ENCODE data around the gene SRRM1. TPM values are rescaled to one million over a fixed set of nuclear protein-coding genes. Genes with fewer than 3 reads are reported as not detected.

Gene SRRM1
- polyA plus RNA-seq, 1 donor (not counting 4 experiments of a cell fraction or from before 2014, with no cell fraction given): 56.1 TPM

GRCh38 chr1:24596401-24596880, 46.7 kb upstream of the SRRM1 start:
- no peaks in the 10 kb centered on the region for H3K36me3 ChIP-seq (ENCODE audit: control insufficient read depth in 2 of 2, extremely low read depth in 1 of 2, insufficient read depth in 2 of 2, low read length in 2 of 2)
- H3K4me3 ChIP-seq (ENCODE audit: control insufficient read depth in 2 of 3, extremely low read depth in 1 of 3, insufficient read depth in 2 of 3, low read depth in 1 of 3, low read length in 3 of 3): no peak overlapping the region
- H2AFZ ChIP-seq (ENCODE audit: control insufficient read depth, low read length): no peak overlapping the region
- peaks cover 12% of the 10 kb centered on the region for H3K4me1 ChIP-seq (ENCODE audit: control insufficient read depth, extremely low read depth, insufficient read depth, low read length)
- FAIRE-seq (no peak), DNase-seq (ENCODE audit: low read depth, low spot score) (no peak)
- H3K27ac ChIP-seq (ENCODE audit: control insufficient read depth, insufficient read depth, low read length): no peak overlapping the region
- TF ChIP-seq EZH2 (IDR thresholded peaks at IDR 0.05; ENCODE audit: low read length): no peak
- no peak for TF ChIP-seq CTCF (optimal IDR thresholded peaks at IDR 0.05 in 1 of 3, IDR thresholded peaks at IDR 0.05 in 1 of 3, conservative IDR thresholded peaks at IDR 0.05 in 1 of 3; ENCODE audit: extremely low read depth in 1 of 3, insufficient read depth in 2 of 3, low read length in 3 of 3)
- H3K9me3 ChIP-seq (ENCODE audit: control insufficient read depth, low read depth, low read length): no peaks in the 10 kb centered on the region
- no peak overlapping the region for H3K4me2 ChIP-seq (ENCODE audit: control insufficient read depth, extremely low read depth, insufficient read depth, low read depth, low read length)
- H3K9me1 ChIP-seq (ENCODE audit: control insufficient read depth, extremely low read depth, insufficient read depth, low read length): no peaks in the 10 kb centered on the region
- no peaks in the 10 kb centered on the region for H3K79me2 ChIP-seq (ENCODE audit: control insufficient read depth, insufficient read depth, low read length)
- no peak overlapping the region for H3K9ac ChIP-seq (ENCODE audit: control insufficient read depth, extremely low read depth, insufficient read depth, low read length)
- no peaks in the 10 kb centered on the region for H3K27me3 ChIP-seq (ENCODE audit: control insufficient read depth, extremely low read depth, insufficient read depth, low read length)
- H4K20me1 ChIP-seq (ENCODE audit: control insufficient read depth, extremely low read depth, insufficient read depth, low read length): no peaks in the 10 kb centered on the region
- dilution Hi-C loops (cut with MboI; ENCODE audit: extremely low pct_ligation_motif_present, low sequenced_read_pairs): no loop called here

- FAIRE-seq: no peak
- H3K9me1 ChIP-seq (ENCODE audit: control insufficient read depth, extremely low read depth, insufficient read depth, low read length): no peaks in the 10 kb centered on the region
- H3K27me3 ChIP-seq (ENCODE audit: control insufficient read depth, extremely low read depth, insufficient read depth, low read length): no peaks in the 10 kb centered on the region
- DNase-seq (ENCODE audit: low read depth, low spot score): no peak
- no peak overlapping the region for H3K4me3 ChIP-seq (ENCODE audit: control insufficient read depth in 2 of 3, extremely low read depth in 1 of 3, insufficient read depth in 2 of 3, low read depth in 1 of 3, low read length in 3 of 3)
- no peaks in the 10 kb centered on the region for H3K79me2 ChIP-seq (ENCODE audit: control insufficient read depth, insufficient read depth, low read length)
- H3K27ac ChIP-seq (ENCODE audit: control insufficient read depth, insufficient read depth, low read length): no peak overlapping the region
- no peaks in the 10 kb centered on the region for H3K36me3 ChIP-seq (ENCODE audit: control insufficient read depth in 2 of 2, extremely low read depth in 1 of 2, insufficient read depth in 2 of 2, low read length in 2 of 2)
- H4K20me1 ChIP-seq (ENCODE audit: control insufficient read depth, extremely low read depth, insufficient read depth, low read length): no peaks in the 10 kb centered on the region
- no peaks in the 10 kb centered on the region for H3K9me3 ChIP-seq (ENCODE audit: control insufficient read depth, low read depth, low read length)
- H3K4me1 ChIP-seq (ENCODE audit: control insufficient read depth, extremely low read depth, insufficient read depth, low read length): peaks cover 4% of the 10 kb centered on the region
- dilution Hi-C loops (cut with MboI; ENCODE audit: extremely low pct_ligation_motif_present, low sequenced_read_pairs): no loop called here
- H3K4me2 ChIP-seq (ENCODE audit: control insufficient read depth, extremely low read depth, insufficient read depth, low read depth, low read length): no peak overlapping the region
- no peak for TF ChIP-seq EZH2 (IDR thresholded peaks at IDR 0.05; ENCODE audit: low read length)
- no peak for TF ChIP-seq CTCF (optimal IDR thresholded peaks at IDR 0.05 in 1 of 3, IDR thresholded peaks at IDR 0.05 in 1 of 3, conservative IDR thresholded peaks at IDR 0.05 in 1 of 3; ENCODE audit: extremely low read depth in 1 of 3, insufficient read depth in 2 of 3, low read length in 3 of 3)
- no peak overlapping the region for H3K9ac ChIP-seq (ENCODE audit: control insufficient read depth, extremely low read depth, insufficient read depth, low read length)
- no peak overlapping the region for H2AFZ ChIP-seq (ENCODE audit: control insufficient read depth, low read length)
Measured at GRCh38 chr1:24599265-24599664, 43.8 kb upstream of the SRRM1 start.
